CD4-positive, alpha-beta memory T cell (primary cell): ENCODE data around the gene KIRREL3. TPM values are rescaled to one million over a fixed set of nuclear protein-coding genes. Genes with fewer than 3 reads are reported as not detected.

Experiments
- CTCF ChIA-PET: fragments of 350-600 bp; sonication (Branson Sonifier 250); formaldehyde crosslinking; loops from one replicate; lab custom pipeline; 2021; ENCODE audit warnings: inconsistent platforms; ENCODE audit not compliant: partially characterized antibody; lab: Charles Lee
- POLR2A ChIA-PET: fragments of 350-600 bp; sonication (Branson Sonifier 250); formaldehyde crosslinking; loops from one replicate; lab custom pipeline; 2021; ENCODE audit not compliant: partially characterized antibody; lab: Charles Lee
- DNase-seq, 5 donors: peaks; one replicate each; pipeline versions ENCODE4 v3.0.0 to v3.0.0-alpha.2; 2020 to 2022; ENCODE audit warnings: mixed read lengths in 1 of 5
- H3K27ac ChIP-seq: one replicate; pipeline ENCODE4 v1.7.0; 2013; ENCODE audit warnings: low read depth, low read length
- H3K27me3 ChIP-seq: 2 replicates; pipeline ENCODE4 v1.7.0; 2013; ENCODE audit warnings: mild to moderate bottlenecking, low read length, moderate library complexity; ENCODE audit not compliant: insufficient read depth
- H3K36me3 ChIP-seq: 2 replicates; pipeline ENCODE4 v1.7.0; 2013; ENCODE audit warnings: mild to moderate bottlenecking, low read length, moderate library complexity; ENCODE audit not compliant: insufficient read depth
- H3K4me1 ChIP-seq: 2 replicates; pipeline ENCODE4 v1.7.0; 2013; ENCODE audit warnings: mild to moderate bottlenecking, low read length, moderate library complexity; ENCODE audit not compliant: insufficient read depth
- H3K4me3 ChIP-seq, 2 donors: one replicate each; pipeline ENCODE4 v1.7.0; 2013; ENCODE audit warnings: low read length in 2 of 2, mild to moderate bottlenecking in 1 of 2
- H3K9me3 ChIP-seq, 2 donors: one replicate each; pipeline ENCODE4 v1.7.0; 2013; ENCODE audit warnings: low read length in 2 of 2, control low read depth in 1 of 2; ENCODE audit not compliant: control insufficient read depth in 1 of 2
- H3K27ac Mint-ChIP-seq, 7 donors: one replicate each; pipeline ENCODE4 v1.8.0; 2020 to 2021; ENCODE audit warnings: mixed read lengths in 7 of 7, mild to moderate bottlenecking in 6 of 7, inconsistent platforms in 3 of 7, moderate library complexity in 3 of 7
- H3K27me3 Mint-ChIP-seq, 2 donors: one replicate each; pipeline ENCODE4 v1.8.0; 2020 to 2021; ENCODE audit warnings: mixed read lengths in 2 of 2
- H3K36me3 Mint-ChIP-seq, 2 donors: one replicate each; pipeline ENCODE4 v1.8.0; 2020 to 2021; ENCODE audit warnings: mixed read lengths in 2 of 2, inconsistent platforms in 1 of 2, mild to moderate bottlenecking in 1 of 2
- H3K4me1 Mint-ChIP-seq, 4 donors: one replicate each; pipeline ENCODE4 v1.8.0; 2020 to 2021; ENCODE audit warnings: mixed read lengths in 4 of 4, mild to moderate bottlenecking in 1 of 4
- H3K4me3 Mint-ChIP-seq, 8 donors: one replicate each; pipeline ENCODE4 v1.8.0; 2020 to 2021; ENCODE audit warnings: mixed read lengths in 8 of 8, mild to moderate bottlenecking in 7 of 8, moderate library complexity in 6 of 8, inconsistent platforms in 3 of 8
- H3K9me3 Mint-ChIP-seq, 8 donors: one replicate each; pipeline ENCODE4 v1.8.0; 2020 to 2021; ENCODE audit warnings: mixed read lengths in 8 of 8, mild to moderate bottlenecking in 5 of 8, inconsistent platforms in 3 of 8, moderate library complexity in 1 of 8
- intact Hi-C: fragments of 100-400 bp; cut with micrococcal nuclease; formaldehyde crosslinking; loops from one replicate; pipeline ENCODE4 v1.15.1; 2023
- polyA plus RNA-seq, 2 donors: library from polyadenylated mRNA; unstranded; fragments of 300-500 nt; fragmentation: Illumina TruSeq; gene quantifications; one replicate each; pipeline ENCODE4 v1.2.3, GENCODE V29; 2021
- total RNA-seq, 2 experiments: library from RNA; stranded (reverse); gene quantifications; one replicate each; pipeline ENCODE4 v1.2.3, GENCODE V29; 2021

The KIRREL3 gene
- total and polyA plus RNA-seq, 4 experiments from 2014 or later = not detected

DNA sequence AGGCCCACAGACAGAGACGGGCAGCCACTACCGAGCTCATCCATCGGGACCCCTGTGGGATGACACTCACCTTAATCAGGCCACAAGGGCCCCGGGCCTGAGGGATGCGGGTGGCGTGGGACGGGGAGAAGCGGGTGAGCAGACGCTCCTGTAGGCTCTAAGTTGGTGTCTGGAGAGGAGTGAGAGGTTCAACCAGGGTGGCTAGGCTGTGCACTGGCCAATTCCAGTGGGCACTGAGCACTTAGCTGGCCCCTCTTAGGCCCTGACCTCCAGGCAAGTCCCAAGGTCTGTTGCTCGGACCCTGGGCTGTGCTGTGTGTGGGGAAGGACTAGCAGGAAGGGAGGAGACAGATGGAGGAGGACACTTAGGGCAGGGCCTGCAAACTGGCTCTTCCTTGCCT lies 505.7 kb downstream of the KIRREL3 start:
- Histone ChIP-seq H3K27me3 (no peaks in the 10 kb centered on the region), H3K4me1 (no peaks in the 10 kb centered on the region), H3K36me3 (no peaks in the 10 kb centered on the region), H3K9me3 (no peaks in the 10 kb centered on the region), H3K4me3 (no peak overlapping the region), H3K27ac (no peak overlapping the region)
- Mint-ChIP-seq H3K9me3 (no peaks in the 10 kb centered on the region), H3K4me3 (no peak overlapping the region), H3K27ac (peak overlapping the region in 1 of 7 donors; percentile 37), H3K36me3 (no peaks in the 10 kb centered on the region), H3K27me3 (peaks cover 9 to 11% of the 10 kb centered on the region in 2 donors), H3K4me1 (peaks cover 0 to 5% (median 0%) of the 10 kb centered on the region in 4 donors)
- ChIA-PET CTCF (interaction anchor here (1.4 kb wide), 1 partner anchor 14 kb away, joined by 5 read pairs; no protein-coding TSS in a partner anchor), POLR2A (no interaction called here)
- no peak for DNase-seq
- intact Hi-C loops = no loop called here

DNA sequence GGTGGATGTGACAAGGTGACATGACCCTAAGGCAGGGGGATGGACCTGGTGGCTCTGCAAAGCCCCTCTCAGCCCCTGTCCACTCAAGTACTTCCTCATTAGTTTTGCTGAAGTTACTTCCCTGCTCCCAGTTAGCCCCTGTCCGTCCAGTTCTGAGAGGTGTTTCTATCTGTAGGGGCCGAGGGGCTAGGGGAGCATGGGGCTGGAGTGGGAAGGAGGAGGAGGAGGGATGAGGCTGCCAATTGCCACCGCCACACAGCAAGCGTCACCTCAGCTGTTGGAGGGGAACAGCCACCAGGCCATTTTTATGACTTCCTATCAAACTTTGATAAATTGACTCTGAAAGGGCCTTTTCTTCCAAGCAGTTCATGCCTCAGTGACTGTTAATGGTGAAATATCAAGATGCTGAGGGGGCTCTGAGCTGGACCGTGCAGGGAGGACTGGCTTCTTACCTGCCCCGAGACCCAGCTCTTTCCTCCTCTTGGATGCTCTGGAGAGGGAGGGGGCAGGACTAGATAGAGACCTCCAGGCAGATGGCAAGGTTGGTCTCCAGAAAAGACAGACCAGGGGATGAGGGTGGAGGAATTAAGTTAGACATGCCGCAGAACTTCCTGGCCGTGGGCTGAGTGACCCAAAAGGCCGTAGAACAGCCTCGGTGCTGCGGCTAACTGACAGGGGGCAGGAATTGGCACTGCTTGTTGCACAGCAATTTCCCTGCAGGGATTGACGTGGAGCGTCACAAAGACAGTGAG lies 508.1 kb downstream of the KIRREL3 start:
- Histone ChIP-seq H3K9me3 (no peaks in the 10 kb centered on the region), H3K27me3 (no peaks in the 10 kb centered on the region), H3K36me3 (no peaks in the 10 kb centered on the region), H3K4me1 (no peaks in the 10 kb centered on the region), H3K4me3 (no peak overlapping the region), H3K27ac (no peak overlapping the region)
- Mint-ChIP-seq H3K36me3 (no peaks in the 10 kb centered on the region), H3K9me3 (no peaks in the 10 kb centered on the region), H3K4me1 (no peaks in the 10 kb centered on the region), H3K27me3 (peaks cover 1 to 6% of the 10 kb centered on the region in 2 donors), H3K4me3 (no peak overlapping the region), H3K27ac (no peak overlapping the region)
- CTCF ChIA-PET = interaction anchor here (1.4 kb wide), 1 partner anchor 12 kb away, joined by 5 read pairs; no protein-coding TSS in a partner anchor
- DNase-seq = no peak
- intact Hi-C loops = no loop called here
- POLR2A ChIA-PET = no interaction called here

DNA sequence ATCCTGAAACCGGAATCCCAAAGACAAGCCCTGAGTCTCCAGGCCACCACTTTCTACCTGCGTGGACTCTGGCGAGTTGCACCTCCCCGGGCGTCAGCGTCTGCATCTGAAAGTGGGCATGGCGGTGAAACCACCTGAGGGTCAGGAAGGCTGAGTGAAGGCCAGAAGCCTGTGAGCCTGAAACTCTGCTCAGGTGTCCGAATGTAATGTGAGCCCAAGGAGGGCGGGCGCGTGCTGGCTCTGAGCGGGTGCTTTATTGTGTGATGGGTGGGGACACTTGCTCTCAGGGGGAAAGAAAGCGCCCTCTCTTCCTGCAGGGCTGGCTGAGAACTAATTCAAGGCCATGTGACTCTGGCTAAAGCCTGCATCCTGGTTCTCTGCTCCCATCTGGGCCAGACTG lies 509.5 kb downstream of the KIRREL3 start:
- Mint-ChIP-seq H3K4me1 (no peaks in the 10 kb centered on the region), H3K27ac (no peak overlapping the region), H3K4me3 (no peak overlapping the region), H3K36me3 (no peaks in the 10 kb centered on the region), H3K27me3 (peaks cover 1 to 4% of the 10 kb centered on the region in 2 donors), H3K9me3 (no peaks in the 10 kb centered on the region)
- Histone ChIP-seq H3K4me3 (no peak overlapping the region), H3K9me3 (no peaks in the 10 kb centered on the region), H3K4me1 (no peaks in the 10 kb centered on the region), H3K27ac (no peak overlapping the region), H3K36me3 (no peaks in the 10 kb centered on the region), H3K27me3 (no peaks in the 10 kb centered on the region)
- no peak for DNase-seq
- ChIA-PET CTCF (no interaction called here), POLR2A (no interaction called here)
- intact Hi-C loops = no loop called here

DNA sequence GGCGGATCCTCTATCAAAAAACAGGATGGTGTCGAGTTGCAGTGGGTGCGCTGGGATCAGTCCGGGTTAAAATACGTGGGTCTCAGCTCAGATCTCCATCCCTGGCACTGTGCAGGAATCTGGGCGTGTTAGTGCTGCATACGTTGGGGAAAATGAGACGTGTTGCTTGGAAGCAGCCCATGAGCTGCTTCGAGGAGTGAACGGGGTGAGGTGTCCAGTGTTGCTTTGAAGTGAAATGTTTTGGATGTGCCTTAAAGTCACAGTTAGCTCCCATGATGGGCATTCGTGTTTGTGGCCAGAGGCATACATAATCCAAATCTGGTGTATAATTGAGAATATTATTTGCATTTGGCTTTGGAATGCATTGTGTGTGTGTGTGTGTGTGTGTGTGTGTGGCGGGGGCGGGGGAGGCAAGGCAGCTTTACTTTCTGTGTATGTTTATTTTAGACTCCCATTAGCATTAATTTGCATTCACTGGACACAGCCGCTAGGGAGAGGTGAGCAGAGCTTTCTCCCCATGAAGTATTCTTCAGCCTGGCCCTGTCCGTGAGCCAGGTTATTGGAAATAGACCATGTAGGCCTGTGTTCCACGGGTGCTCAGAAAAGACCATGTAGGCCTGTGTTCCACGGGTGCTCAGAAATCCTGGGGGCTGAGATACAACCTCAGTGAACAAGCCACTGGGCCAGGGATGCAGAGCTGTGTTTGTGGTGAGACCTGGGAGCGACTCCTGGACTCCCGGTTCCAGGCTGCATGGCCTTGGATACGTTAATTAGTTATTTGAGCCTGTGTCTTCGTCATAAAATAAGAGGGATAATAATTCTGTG lies 510.5 kb downstream of the KIRREL3 start:
- Histone ChIP-seq H3K36me3 (no peaks in the 10 kb centered on the region), H3K4me1 (no peaks in the 10 kb centered on the region), H3K4me3 (no peak overlapping the region), H3K9me3 (no peaks in the 10 kb centered on the region), H3K27me3 (no peaks in the 10 kb centered on the region), H3K27ac (no peak overlapping the region)
- Mint-ChIP-seq H3K9me3 (no peaks in the 10 kb centered on the region), H3K4me1 (no peaks in the 10 kb centered on the region), H3K27ac (no peak overlapping the region), H3K4me3 (no peak overlapping the region), H3K27me3 (peaks cover 1 to 4% of the 10 kb centered on the region in 2 donors), H3K36me3 (no peaks in the 10 kb centered on the region)
- intact Hi-C loops = no loop called here
- CTCF ChIA-PET = interaction anchor here (2.5 kb wide), 1 partner anchor 9 kb away, joined by 19 read pairs; no protein-coding TSS in a partner anchor
- POLR2A ChIA-PET = no interaction called here
- DNase-seq = no peak

DNA sequence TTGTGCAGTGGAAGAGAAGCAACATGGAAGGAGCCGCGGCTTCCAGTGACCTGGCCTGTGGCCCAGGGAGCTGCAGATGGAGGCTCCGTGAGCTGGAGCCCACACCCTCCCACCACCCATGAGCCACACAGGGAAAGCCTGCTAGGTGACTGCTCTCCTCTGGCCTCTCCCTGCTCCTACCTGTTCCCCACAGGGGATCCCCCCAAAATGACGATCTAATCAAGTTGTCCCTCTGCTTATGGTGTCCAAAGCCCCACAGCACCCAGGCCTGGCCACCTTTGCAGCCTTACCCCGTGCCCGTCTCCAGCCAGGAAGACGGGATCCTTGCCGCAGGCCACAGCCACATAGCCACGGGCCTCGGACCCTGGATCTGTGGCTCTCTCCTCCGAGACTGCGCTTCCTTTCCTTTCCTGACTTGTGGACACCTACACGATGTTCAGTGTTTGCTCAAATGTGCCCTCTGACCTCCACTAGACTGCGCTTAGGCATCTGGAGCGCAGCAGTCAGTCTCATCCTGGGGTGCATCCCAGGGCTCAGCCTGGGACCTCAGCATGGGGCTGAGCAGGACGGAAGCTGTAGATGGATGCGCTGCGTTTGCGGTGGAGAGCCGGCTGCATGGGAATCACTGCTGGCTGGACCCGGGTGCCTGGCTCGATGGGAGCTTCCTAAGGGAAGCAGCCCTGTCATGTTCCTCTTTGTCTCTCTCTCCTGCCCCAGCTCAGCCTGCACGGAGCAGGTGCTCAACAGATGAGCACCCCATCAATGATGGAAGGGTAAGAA lies 511.8 kb downstream of the KIRREL3 start:
- no peak overlapping the region for H3K4me3 Mint-ChIP-seq
- POLR2A ChIA-PET = no interaction called here
- no peaks in the 10 kb centered on the region for H3K36me3 ChIP-seq
- no peak overlapping the region for H3K4me3 ChIP-seq
- no peaks in the 10 kb centered on the region for H3K27me3 ChIP-seq
- H3K27ac Mint-ChIP-seq = no peak overlapping the region
- H3K36me3 Mint-ChIP-seq = no peaks in the 10 kb centered on the region
- peaks cover 1 to 4% of the 10 kb centered on the region in 2 donors for H3K27me3 Mint-ChIP-seq
- no peaks in the 10 kb centered on the region for H3K9me3 ChIP-seq
- no peaks in the 10 kb centered on the region for H3K4me1 ChIP-seq
- no peak overlapping the region for H3K27ac ChIP-seq
- H3K4me1 Mint-ChIP-seq = no peaks in the 10 kb centered on the region
- no peak for DNase-seq
- CTCF ChIA-PET = interaction anchor here (2.5 kb wide), 1 partner anchor 8 kb away, joined by 19 read pairs; no protein-coding TSS in a partner anchor
- intact Hi-C loops = no loop called here
- no peaks in the 10 kb centered on the region for H3K9me3 Mint-ChIP-seq

DNA sequence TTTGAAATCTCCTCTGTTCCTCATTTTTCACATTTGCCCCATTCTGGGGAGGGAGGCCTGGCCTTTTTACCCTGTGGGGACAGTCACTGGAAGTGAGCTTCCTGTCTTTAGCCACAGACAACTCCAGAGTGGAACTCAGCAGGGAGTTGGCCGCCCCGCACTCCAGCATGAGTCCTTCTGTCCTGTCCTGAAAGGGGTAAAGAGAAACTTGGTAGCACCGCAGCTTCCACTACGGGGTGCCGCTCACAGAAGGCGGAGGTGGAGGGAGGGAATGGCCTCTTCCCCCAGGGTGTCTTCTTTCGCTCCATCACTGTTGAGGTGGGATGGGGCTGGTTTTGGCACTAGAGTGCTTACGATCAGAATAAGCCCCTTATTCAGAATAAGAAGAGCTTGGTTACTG lies 512.9 kb downstream of the KIRREL3 start:
- Histone ChIP-seq H3K4me3 (no peak overlapping the region), H3K27me3 (no peaks in the 10 kb centered on the region), H3K9me3 (no peaks in the 10 kb centered on the region), H3K4me1 (no peaks in the 10 kb centered on the region), H3K36me3 (no peaks in the 10 kb centered on the region), H3K27ac (no peak overlapping the region)
- ChIA-PET CTCF (no interaction called here), POLR2A (no interaction called here)
- intact Hi-C loops = no loop called here
- peaks cover 0 to 4% of the 10 kb centered on the region in 2 donors for H3K27me3 Mint-ChIP-seq
- H3K27ac Mint-ChIP-seq = no peak overlapping the region
- H3K4me1 Mint-ChIP-seq = no peaks in the 10 kb centered on the region
- no peak overlapping the region for H3K4me3 Mint-ChIP-seq
- no peak for DNase-seq
- no peaks in the 10 kb centered on the region for H3K36me3 Mint-ChIP-seq
- no peaks in the 10 kb centered on the region for H3K9me3 Mint-ChIP-seq
